Activated CD8-positive, alpha-beta memory T cell treated with anti-CD3 and anti-CD28 coated beads, Interleukin-2, amount 50 U/mL, for 48 hours (primary cell): ENCODE measurements around the gene HIPK2.

Source experiments
- DNase-seq: peaks from one replicate; pipeline ENCODE4 v3.0.0-alpha.2; 2020

The HIPK2 gene

GRCh38 chr7:139713061-139713460 lies 64.7 kb downstream of the HIPK2 start:
- no peak for DNase-seq

- DNase-seq = no peak
These were observed 65.6 kb downstream of the HIPK2 start for GRCh38 chr7:139711991-139712743.

DNA sequence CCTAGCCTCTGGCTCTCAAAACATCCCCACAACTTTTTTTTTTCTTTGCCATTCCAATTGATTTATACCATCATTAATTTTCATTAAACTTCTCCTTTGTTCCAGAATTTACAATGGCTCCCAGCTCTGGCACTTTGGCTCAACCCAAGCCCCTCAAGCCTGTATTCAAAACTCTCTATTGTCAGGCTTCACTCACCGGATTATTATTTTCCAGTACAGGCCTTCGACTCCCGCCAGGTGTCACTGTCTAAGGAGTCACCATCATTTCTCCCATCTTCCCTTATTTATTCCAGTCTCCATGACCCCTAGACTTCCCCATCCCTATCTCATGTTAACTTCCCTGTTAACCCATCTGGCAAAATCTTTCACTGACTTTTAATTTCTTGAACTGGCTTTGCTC lies 67.8 kb downstream of the HIPK2 start:
- no peak for DNase-seq

- no peak for DNase-seq
These were observed 68.3 kb downstream of the HIPK2 start for GRCh38 chr7:139709485-139709884.

DNA sequence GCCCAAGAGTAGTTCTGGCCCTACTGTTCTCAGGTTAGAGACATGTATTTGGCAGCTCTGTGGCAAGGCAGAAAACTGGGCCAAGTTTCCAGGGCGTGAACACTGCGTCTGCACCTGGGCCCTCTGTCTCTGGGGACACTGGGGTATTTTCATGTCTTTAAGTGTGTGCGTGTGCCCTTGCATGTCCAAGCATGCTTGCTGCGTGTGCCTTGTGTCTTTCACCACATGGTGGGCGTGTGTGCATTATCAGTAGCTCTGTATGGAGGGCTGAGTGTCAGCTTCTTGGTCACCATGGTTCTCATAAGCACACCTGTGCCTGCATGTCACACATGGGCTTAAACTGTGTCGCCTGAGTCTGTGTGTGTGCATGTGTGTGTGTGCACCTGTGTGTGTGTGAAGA lies 69.3 kb downstream of the HIPK2 start:
- DNase-seq = no peak

GRCh38 chr7:139706837-139707236 lies 71.0 kb downstream of the HIPK2 start:
- no peak for DNase-seq

DNA sequence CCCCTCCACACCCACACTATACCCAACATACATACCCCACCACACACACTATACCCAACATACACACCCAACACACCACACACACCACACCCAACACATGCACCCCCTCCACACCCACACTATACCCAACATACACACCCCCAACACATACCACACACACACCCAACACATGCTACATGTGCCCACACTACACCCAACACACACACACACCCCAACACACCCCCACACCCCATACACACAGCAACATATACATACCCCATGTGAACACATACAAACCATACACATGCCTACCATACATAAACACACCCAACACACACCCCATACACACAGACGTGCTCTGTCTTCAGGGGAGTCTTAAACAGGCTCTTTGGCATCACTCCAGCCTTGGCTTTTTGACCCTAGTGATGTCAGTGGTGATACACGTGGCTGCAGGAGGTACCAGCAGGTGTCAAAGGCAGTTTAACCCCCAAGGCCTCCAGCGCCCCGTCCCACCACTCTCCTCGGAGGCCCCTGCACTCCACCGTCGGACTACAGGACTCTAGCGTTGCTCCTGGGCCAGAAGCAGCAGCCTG lies 73.4 kb downstream of the HIPK2 start:
- no peak for DNase-seq

- no peak for DNase-seq
These were observed 74.1 kb downstream of the HIPK2 start for GRCh38 chr7:139703487-139704307.

DNA sequence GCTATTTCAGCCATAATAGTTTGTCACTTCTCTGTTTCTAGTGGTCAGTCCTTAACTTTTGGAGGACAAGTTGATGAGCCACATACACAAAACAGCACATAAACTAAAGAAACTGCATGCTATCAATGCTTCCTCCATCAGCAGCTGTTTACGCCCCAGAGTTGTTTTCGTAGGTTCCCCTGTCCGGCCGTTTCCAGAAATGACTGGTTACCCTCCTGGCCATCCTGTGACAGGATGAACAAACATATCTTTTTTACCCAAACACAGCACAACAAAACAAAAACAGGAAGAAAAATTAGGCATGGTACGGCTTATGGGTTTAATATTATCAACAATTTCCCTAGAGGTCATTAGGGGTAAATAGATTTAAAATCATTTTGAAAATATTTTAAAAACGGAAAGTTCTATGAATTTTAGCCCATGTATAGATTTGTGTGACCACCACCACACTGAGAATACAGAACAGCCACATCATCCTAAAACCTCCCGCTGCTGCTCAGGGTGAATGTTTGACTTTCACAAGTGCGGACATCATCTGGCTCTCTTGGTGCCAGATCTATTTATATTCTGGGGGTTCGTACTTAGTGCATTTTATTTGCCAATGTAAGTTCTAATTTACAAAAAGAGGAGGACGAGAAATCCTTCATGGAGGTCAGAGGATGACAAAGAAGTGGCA lies 74.8 kb downstream of the HIPK2 start:
- DNase-seq = no peak

- DNase-seq = no peak
These were observed 75.5 kb downstream of the HIPK2 start for GRCh38 chr7:139702313-139702731.

DNA sequence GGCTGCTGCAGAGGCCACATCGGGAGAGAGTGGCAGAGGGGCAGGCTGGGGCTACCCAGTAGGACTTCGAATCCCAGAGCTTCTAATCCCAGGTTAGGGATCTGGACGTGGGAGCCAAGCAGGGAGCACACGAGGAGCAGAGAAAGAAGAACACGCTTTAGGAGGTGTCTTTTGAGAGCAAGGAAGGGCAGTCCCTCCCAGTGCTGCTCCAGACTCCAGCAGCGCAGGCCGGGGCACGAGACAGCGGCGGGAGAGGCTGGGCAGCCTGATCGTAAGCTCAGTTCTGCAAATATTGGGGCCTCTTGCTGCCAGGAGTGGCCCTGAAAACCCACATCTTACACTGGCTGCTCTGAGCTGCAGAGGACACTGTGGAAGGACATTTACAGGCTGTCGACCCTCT lies 75.9 kb downstream of the HIPK2 start:
- DNase-seq = no peak

DNA sequence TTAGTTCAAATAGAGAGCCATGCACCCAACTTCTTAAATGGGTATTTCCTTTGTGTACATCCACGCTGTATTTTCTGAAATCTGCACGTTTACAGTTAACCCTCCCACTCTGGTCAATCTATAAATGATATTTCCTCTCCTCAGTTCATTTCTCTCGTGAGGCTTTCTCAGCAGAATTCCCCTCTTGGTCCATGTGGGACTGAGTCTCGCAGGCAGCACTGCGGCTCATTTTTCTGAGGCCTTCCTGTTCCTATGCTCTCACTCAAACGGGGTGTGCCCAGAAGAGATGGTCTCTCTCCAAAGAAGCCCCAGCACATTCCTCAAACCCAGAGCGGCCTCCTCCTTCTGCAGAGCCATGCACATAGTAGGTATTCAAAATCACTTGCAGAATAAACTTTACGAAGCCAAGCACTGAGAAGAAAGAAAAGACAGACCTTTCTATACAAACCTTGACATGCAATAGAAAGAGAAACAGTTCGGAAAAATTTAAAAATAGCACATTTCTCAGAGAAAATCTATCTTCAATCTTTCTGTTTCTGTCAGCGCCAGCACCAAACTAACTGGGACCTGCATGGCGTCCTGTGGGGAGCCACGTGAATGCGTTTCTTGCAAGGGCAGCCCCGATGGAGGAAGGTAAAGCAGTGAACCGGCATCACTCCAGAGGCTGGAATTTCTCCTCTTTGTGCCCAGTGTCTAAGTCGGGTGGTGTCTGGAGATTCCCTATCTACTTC lies 77.1 kb downstream of the HIPK2 start:
- no peak for DNase-seq

- no peak for DNase-seq
These were observed 77.9 kb downstream of the HIPK2 start for GRCh38 chr7:139699640-139700504.

DNA sequence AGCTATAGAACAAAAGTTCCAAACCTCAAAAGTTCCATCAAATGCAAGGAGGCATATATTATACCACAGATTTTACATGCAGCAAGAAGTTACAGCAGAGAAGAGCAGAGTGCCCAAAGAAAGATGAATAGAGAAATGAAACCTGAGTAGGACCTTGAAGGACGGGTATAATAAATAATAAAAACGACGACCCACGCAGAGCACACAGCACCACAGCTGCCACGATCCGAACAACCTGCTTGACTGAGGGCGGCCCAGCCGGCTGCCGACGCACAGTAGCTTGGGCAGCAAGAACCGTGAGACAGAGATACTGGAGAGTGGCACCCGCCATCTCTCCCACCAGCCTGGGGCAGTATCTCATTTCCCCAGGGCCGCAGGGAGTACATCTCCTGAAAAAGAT lies 79.0 kb downstream of the HIPK2 start:
- no peak for DNase-seq

- DNase-seq = no peak
These were observed 79.5 kb downstream of the HIPK2 start for GRCh38 chr7:139698278-139698677.

- DNase-seq = no peak
These were observed 80.7 kb downstream of the HIPK2 start for GRCh38 chr7:139697056-139697455.

DNA sequence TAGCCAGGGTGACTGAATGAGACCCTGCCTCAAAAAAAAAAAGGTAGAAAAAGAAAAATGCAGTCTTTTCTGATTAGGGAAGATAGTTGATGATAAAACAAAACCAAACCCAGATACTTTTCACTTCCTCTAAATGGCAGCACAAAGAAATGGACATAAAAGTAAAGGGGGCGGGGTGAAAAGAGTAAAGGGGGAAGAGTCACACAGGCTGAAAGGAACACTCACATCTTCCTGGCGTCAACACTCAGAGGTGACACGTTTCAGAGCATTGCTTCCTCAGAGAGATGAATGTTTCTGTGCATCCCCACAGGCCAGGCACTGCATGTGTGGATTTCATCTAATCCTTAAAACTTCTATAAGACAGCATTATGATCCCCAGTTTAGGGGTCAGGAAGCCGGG lies 81.2 kb downstream of the HIPK2 start:
- no peak for DNase-seq

DNA sequence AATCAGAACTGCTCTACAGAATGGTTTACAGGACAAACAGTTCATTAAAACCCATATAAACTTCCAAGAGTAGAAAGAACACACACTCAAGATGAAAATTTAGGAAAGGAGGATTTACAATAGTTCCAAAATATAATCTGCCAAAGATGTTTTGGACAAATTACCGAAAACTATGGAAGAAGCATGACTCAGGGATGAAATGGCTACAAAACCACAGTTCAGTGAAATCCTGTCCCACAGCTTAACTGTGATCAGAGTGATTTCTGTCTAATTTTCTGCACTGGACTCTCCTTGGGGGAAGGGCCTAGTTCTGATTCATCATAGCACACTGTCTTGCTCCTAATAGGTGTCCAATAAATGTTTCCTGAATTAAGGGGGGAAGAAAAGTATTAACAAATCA lies 82.2 kb downstream of the HIPK2 start:
- no peak for DNase-seq

GRCh38 chr7:139695051-139695450 lies 82.7 kb downstream of the HIPK2 start:
- no peak for DNase-seq

- DNase-seq = no peak
These were observed 83.5 kb downstream of the HIPK2 start for GRCh38 chr7:139694389-139694676.

- DNase-seq = no peak
These were observed 84.0 kb downstream of the HIPK2 start for GRCh38 chr7:139693651-139694388.
